Measurements from ENCODE around the gene CFAP43.

- no peak for TF ChIP-seq GATA3 (IDR thresholded peaks at IDR 0.05; ENCODE audit: low read depth, low read length)
- no peak for TF ChIP-seq GATA2 (IDR thresholded peaks at IDR 0.05; ENCODE audit: low read depth, low read length)
These were observed 10.4 kb upstream of the CFAP43 start for GRCh38 chr10:104242545-104242944.
